ENCODE data around the gene AP3B2.
A peak's percentile ranks its signal among the peaks of the same experiment; 100 is the strongest.
"Not testable (repeated sequence)": the region's sequence is repeated elsewhere in the genome, so short reads cannot be mapped to it uniquely, and the experiment has no call there.

The AP3B2 gene

DNA sequence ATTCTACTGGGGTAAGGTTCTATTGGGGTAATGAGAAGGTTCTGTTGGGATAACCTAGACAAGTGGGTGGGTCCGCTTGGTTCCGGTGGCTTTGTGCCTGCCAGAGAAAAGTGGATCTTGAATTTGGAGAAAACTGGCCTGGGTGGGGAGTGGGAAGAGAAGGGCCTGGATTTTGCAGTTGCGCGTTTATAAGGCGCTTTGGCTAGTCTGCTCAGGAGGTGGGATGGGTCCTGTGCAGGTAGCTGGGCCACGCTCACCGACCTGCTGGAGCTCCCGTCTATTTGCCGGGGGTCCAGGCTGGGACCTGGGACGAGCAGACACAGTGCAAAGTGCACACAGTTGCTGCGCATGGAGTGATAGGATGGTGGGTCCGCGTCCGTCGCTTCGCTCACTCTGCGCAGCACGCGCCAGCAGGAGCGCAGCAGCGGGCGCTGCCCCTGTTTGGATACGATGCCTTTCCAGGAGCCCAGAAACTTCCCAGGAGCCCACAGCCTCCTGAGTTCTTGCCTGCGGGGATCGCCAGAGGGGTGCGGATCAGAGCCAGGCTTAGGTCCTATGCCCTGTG lies 1.3 kb upstream of the AP3B2 start:
- H3K27ac ChIP-seq (replicated peaks): no peak overlapping the region
- DNase-seq (ENCODE audit: low read depth in 1 of 2, low spot score in 1 of 2): no peak
- TF ChIP-seq GABPA (IDR thresholded peaks at IDR 0.05; ENCODE audit: low read depth) (no peak), REST (IDR thresholded peaks at IDR 0.05; ENCODE audit: insufficient replicate concordance, low read depth) (no peak), SPI1 (IDR thresholded peaks at IDR 0.05; ENCODE audit: borderline replicate concordance, low read depth) (no peak), POLR2AphosphoS5 (IDR thresholded peaks at IDR 0.05; ENCODE audit: low read depth) (no peak)
- TF ChIP-seq, protein P1, sequence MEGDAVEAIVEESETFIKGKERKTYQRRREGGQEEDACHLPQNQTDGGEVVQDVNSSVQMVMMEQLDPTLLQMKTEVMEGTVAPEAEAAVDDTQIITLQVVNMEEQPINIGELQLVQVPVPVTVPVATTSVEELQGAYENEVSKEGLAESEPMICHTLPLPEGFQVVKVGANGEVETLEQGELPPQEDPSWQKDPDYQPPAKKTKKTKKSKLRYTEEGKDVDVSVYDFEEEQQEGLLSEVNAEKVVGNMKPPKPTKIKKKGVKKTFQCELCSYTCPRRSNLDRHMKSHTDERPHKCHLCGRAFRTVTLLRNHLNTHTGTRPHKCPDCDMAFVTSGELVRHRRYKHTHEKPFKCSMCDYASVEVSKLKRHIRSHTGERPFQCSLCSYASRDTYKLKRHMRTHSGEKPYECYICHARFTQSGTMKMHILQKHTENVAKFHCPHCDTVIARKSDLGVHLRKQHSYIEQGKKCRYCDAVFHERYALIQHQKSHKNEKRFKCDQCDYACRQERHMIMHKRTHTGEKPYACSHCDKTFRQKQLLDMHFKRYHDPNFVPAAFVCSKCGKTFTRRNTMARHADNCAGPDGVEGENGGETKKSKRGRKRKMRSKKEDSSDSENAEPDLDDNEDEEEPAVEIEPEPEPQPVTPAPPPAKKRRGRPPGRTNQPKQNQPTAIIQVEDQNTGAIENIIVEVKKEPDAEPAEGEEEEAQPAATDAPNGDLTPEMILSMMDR (IDR thresholded peaks at IDR 0.05; ENCODE audit: insufficient read depth, low read length): no peak
- no peaks in the 10 kb centered on the region for H3K27me3 ChIP-seq (ENCODE audit: insufficient read depth, poor library complexity, severe bottlenecking)
- no peak overlapping the region for H3K4me3 ChIP-seq (replicated peaks; ENCODE audit: insufficient read depth, low read length)

DNA sequence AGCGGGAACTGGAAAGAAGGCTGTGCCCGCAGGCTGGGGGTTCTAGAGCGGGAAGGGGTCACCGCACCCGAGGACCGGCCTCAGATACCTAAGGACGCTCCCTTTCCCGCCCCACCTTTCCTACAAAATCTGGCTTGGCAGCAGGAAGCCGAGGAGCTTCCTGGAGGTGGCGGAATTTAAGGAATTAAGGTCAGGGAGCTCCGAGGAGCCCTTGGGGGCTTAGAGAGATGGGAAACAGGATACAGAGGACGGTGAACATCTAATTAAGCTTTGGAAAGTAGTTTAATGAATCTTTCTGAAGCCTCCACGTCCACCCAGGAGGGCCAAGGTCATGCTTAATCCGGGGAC lies 507 bp upstream of the AP3B2 start:
- no peak overlapping the region for H3K27ac ChIP-seq (replicated peaks)
- DNase-seq (ENCODE audit: low read depth in 1 of 2, low spot score in 1 of 2): no peak
- H3K4me3 ChIP-seq (replicated peaks; ENCODE audit: insufficient read depth, low read length): peak overlapping the region; percentile 83
- TF ChIP-seq, protein P1 (IDR thresholded peaks at IDR 0.05; ENCODE audit: insufficient read depth, low read length): no peak
- TF ChIP-seq REST (IDR thresholded peaks at IDR 0.05; ENCODE audit: insufficient replicate concordance, low read depth) (no peak), SPI1 (IDR thresholded peaks at IDR 0.05; ENCODE audit: borderline replicate concordance, low read depth) (no peak), GABPA (IDR thresholded peaks at IDR 0.05; ENCODE audit: low read depth) (no peak), POLR2AphosphoS5 (IDR thresholded peaks at IDR 0.05; ENCODE audit: low read depth) (no peak)
- no peaks in the 10 kb centered on the region for H3K27me3 ChIP-seq (ENCODE audit: insufficient read depth, poor library complexity, severe bottlenecking)

DNA sequence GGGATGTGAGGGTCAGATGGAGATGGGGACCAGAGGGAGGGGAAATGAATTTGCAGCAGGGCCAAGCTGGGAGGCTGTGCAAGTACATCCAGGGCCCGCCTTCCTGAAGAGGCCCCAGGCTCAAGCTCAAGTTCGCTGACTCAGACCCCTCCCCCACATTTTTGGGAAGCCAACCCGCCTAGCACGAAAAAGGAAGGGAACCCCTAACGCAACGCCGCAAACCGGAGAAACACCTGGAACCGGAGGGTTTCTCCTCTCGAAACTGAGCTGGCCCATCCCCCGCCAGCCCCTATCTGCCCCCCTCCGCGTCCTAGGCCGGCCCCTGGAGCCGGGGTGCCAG lies 624 bp downstream of the AP3B2 start:
- Histone ChIP-seq H3K4me3 (replicated peaks; ENCODE audit: insufficient read depth, low read length) (peak overlapping the region; percentile 83), H3K27ac (replicated peaks) (no peak overlapping the region), H3K27me3 (ENCODE audit: insufficient read depth, poor library complexity, severe bottlenecking) (no peaks in the 10 kb centered on the region)
- TF ChIP-seq, protein P1 (IDR thresholded peaks at IDR 0.05; ENCODE audit: insufficient read depth, low read length): no peak
- TF ChIP-seq SPI1 (IDR thresholded peaks at IDR 0.05; ENCODE audit: borderline replicate concordance, low read depth) (no peak), REST (IDR thresholded peaks at IDR 0.05; ENCODE audit: insufficient replicate concordance, low read depth) (no peak), GABPA (IDR thresholded peaks at IDR 0.05; ENCODE audit: low read depth) (no peak), POLR2AphosphoS5 (IDR thresholded peaks at IDR 0.05; ENCODE audit: low read depth) (no peak)
- DNase-seq (ENCODE audit: low read depth in 1 of 2, low spot score in 1 of 2): peak; percentile 41 to 68

- not testable (repeated sequence) for H3K27ac ChIP-seq (replicated peaks); H3K27me3 ChIP-seq (ENCODE audit: insufficient read depth, poor library complexity, severe bottlenecking); DNase-seq (ENCODE audit: low read depth in 1 of 2, low spot score in 1 of 2); H3K4me3 ChIP-seq (replicated peaks; ENCODE audit: insufficient read depth, low read length)
Observed at GRCh38 chr15:82705856-82706255, 3.8 kb downstream of the AP3B2 start.

Data from HL-60 (cell line).